Measurements from ENCODE around the gene CD1B.

- TF ChIP-seq POLR2A (IDR thresholded peaks at IDR 0.05; ENCODE audit: low read depth, low read length), result no peak
- no peak for TF ChIP-seq CTCF (IDR thresholded peaks at IDR 0.05; ENCODE audit: extremely low read depth in 1 of 2, insufficient read depth in 1 of 2, low read depth in 1 of 2, low read length in 2 of 2)
Measured at GRCh38 chr1:158335213-158335532, 3.8 kb upstream of the CD1B start.

All from endothelial cell of umbilical vein (primary cell).